GM18861 (cell line): Measurements from ENCODE around the gene MS4A5.

Experiments used
- ATAC-seq: cut with Tn5 transposase; IDR thresholded peaks from one replicate; pipeline ENCODE4 v1.9.1; 2021; ENCODE audit not compliant: unreplicated experiment

The MS4A5 gene

GRCh38 chr11:60477035-60477445, 47.7 kb downstream of the MS4A5 start:
- ATAC-seq, result no peak

DNA sequence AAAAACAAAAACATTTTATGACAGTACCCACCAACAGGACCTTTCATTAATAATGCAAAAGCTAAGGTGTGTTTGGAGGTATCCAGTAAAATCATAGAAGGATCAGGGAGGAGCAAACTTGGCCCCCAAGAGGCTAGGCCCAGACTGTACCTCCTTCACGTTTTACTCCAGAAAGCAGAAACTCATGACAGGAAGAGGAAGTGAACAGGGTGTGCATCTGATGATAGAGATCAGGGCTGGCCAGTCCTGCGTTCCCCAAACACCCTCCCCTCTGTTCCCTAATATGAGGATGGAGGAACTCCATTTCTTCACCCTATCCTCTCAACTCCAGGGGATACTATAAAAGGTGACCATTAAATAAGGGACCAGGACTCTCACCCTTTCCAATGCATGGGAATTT, 53.0 kb downstream of the MS4A5 start:
- ATAC-seq, result no peak

- ATAC-seq, result peak; percentile 94
These were observed 56.6 kb downstream of the MS4A5 start for GRCh38 chr11:60485987-60486386.

DNA sequence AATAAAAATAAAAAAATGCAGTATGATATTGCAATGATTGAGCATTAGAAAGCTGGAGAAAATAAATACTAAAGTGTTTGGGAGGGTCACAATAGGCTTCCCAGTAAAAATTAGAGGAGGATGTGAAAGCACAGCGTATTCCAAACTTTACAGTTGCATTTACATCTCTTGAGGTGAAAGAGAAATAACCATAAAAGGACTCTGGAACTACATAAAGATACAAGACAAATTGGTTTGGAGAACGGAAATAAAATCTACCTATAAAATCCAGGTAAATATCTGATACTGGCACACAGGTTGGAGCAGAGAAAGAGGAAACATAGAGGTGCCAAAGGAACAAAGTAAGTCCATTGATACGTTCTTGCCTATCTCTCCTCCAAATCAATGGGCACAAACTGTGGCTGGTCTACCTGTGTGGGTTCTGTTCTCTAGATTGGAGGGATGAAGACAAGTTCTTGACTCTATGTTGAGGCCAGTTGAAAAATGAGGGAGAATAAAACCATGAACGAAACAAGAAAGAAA, 63.2 kb downstream of the MS4A5 start, which contains the start of gene MS4A12:
TSS of gene MS4A12 (plus strand) at position 291 of the 522 bp plus-strand sequence. CDS start 4,541 bp downstream, outside the sequence.
- ATAC-seq, result no peak

DNA sequence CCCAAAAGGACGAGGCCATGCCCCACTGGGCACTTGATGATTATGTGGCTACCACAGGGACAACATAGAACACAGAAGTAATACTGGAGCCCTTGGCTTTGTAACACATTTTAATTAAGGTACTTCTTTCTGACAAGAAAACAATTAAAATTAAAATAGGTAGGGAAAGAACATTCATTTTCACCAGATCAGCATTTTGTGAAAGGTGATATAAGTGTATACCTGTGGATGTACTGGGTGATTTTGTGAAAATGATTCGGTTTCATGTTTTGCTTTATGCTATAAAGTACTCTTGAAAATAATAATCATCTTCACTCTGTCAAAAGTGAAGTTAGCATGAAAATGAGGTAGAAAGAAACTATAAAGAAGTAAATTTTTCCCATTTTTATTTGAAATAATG, 64.1 kb downstream of the MS4A5 start:
- ATAC-seq, result no peak
